Astrocyte of the spinal cord (primary cell): ENCODE results near the gene TTC28.

Experiments used
- DNase-seq: peaks from one replicate; pipeline ENCODE4 v3.0.0; 2011; ENCODE audit warnings: low read depth, low spot score
- H3K4me3 ChIP-seq: 2 replicates; pipeline ENCODE4 v1.5.1; 2011; ENCODE audit warnings: low read depth, mild to moderate bottlenecking, low read length, moderate library complexity
- CTCF ChIP-seq: IDR thresholded peaks from 2 replicates; pipeline ENCODE4 v1.5.1; 2012; ENCODE audit warnings: low read depth, mild to moderate bottlenecking, low read length, inconsistent platforms
- in situ Hi-C: cut with HindIII; loops from 2 replicates; pipeline ENCODE4 v1.10.0; 2017; ENCODE audit warnings: low sequenced_read_pairs

TTC28 gene

GRCh38 chr22:28151151-28151816 is 528.4 kb downstream of the TTC28 start:
- no peak overlapping the region for H3K4me3 ChIP-seq
- in situ Hi-C loops, result no loop called here
- no peak for TF ChIP-seq CTCF
- no peak for DNase-seq

DNA sequence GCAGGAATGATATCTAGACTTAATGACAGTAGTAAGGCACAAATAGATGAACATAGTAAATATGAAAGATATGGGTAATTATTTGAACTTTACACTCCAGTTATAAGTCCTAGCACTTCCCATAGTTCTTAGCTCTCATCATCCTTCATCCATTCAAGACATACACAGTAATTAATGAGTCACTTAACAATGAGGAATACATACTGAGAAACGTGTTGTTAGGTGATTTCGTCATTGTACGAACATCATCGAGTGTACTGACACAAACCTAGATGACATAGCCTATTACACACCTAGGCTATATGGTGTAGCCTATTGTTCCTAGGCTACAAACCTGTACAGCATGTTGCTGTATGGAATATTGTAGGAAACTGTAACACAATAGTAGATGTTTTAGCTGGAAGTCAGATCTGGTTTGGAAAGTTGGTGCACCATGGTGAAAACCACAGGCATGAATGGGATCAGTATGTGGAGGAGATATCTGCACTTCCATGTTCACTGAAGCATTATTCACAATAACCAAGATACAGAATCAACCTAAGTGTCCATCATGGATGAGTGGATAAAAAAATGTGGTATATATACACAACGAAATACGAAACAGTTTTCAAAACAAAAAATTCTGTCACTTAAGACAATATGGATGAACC is 530.7 kb downstream of the TTC28 start:
- TF ChIP-seq CTCF, result no peak
- H3K4me3 ChIP-seq, result no peak overlapping the region
- no peak for DNase-seq
- in situ Hi-C loops, result no loop called here

GRCh38 chr22:28147401-28147800 is 532.2 kb downstream of the TTC28 start:
- DNase-seq, result no peak
- no peak overlapping the region for H3K4me3 ChIP-seq
- TF ChIP-seq CTCF, result no peak
- in situ Hi-C loops, result no loop called here

- TF ChIP-seq CTCF, result no peak
- DNase-seq, result peak; percentile 33
- no peak overlapping the region for H3K4me3 ChIP-seq
- in situ Hi-C loops, result no loop called here
Measured at GRCh38 chr22:28146401-28147314, 533.0 kb downstream of the TTC28 start.

DNA sequence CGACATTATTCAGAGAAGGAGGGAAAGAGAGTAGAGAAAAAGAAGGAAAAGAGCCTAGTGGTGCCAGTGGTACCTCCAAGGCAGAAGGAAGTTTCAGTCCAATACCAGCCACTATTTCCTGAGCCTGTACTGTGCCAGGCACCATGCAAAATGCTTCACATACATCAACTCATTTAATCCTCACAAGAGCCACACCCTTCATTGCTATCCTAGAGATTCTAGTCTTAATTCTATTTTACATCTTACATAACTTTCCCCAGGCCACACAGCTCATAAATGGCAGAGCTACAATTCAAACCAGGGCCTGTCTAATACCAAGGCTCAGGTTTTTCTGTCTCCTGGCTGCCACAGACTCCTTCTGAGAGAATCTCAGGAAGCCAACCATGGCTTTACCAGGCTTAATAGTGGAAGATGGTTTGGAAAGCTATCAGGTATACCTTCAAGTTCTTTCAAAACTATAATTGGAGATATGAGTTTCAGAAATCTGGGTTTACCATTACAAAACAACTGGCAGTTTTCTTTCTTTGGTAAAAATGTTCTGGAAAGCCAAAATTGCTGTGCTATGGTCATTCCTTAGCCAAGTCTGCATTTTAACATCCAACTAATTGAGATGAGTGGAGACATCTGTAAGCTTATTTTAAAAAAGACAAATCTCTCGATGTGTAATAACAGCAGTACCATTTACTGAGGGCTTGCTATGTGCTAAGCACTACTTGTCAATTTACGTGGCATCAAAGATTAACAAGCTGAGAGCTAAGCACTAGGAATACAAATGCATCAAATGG is 535.5 kb downstream of the TTC28 start:
- H3K4me3 ChIP-seq, result no peak overlapping the region
- in situ Hi-C loops, result no loop called here

More for the DNA sequence above, 535.5 kb downstream of the TTC28 start:
- no peak for TF ChIP-seq CTCF
- no peak for DNase-seq
